Skeletal muscle tissue (tissue), 4 donors: ENCODE results near the gene MDK. TPM values are rescaled to one million over a fixed set of nuclear protein-coding genes. Genes with fewer than 3 reads are reported as not detected.
"Not testable (repeated sequence)": the region's sequence is repeated elsewhere in the genome, so short reads cannot be mapped to it uniquely, and the experiment has no call there.

Source experiments
- H3K27ac ChIP-seq: one replicate; pipeline ENCODE4 v1.7.0; 2013; ENCODE audit warnings: mild to moderate bottlenecking, low read depth, low read length, inconsistent platforms
- H3K27me3 ChIP-seq, 3 donors: one replicate each; pipeline ENCODE4 v1.7.0; 2013; ENCODE audit warnings: low read length in 3 of 3; ENCODE audit not compliant: control insufficient read depth in 3 of 3, insufficient read depth in 3 of 3
- H3K36me3 ChIP-seq, 3 donors: one replicate each; pipeline ENCODE4 v1.7.0; 2013; ENCODE audit warnings: low read length in 3 of 3; ENCODE audit not compliant: control insufficient read depth in 3 of 3, insufficient read depth in 3 of 3
- H3K4me1 ChIP-seq, 3 donors: one replicate each; pipeline ENCODE4 v1.7.0; 2013; ENCODE audit warnings: low read length in 3 of 3, mild to moderate bottlenecking in 3 of 3; ENCODE audit not compliant: control insufficient read depth in 3 of 3, insufficient read depth in 3 of 3
- H3K4me3 ChIP-seq, 3 donors: one replicate each; pipeline ENCODE4 v1.7.0; 2013; ENCODE audit warnings: low read length in 3 of 3
- H3K9ac ChIP-seq, 3 donors: one replicate each; pipeline ENCODE4 v1.7.0; 2013; ENCODE audit warnings: low read length in 3 of 3, mild to moderate bottlenecking in 3 of 3, moderate library complexity in 2 of 3, low read depth in 1 of 3
- H3K9me3 ChIP-seq, 3 donors: one replicate each; pipeline ENCODE4 v1.7.0; 2013; ENCODE audit warnings: low read length in 3 of 3; ENCODE audit not compliant: control insufficient read depth in 3 of 3
- total RNA-seq: library from RNA; depleted of rRNA; stranded (reverse); fragments of >200 nt; gene quantifications from one replicate; pipeline ENCODE4 v1.2.3, GENCODE V29; 2014
- donor health status: Osteomylitis.

MDK gene
- total RNA-seq, 1 donor from 2014 or later, result 28.2 TPM

- H3K4me3 ChIP-seq, result peak overlapping the region in 2 of 3 donors; percentile 38 to 77
- H3K4me1 ChIP-seq, result peaks cover 56 to 71% (median 70%) of the 10 kb centered on the region in 3 donors
- peak overlapping the region; percentile 98 for H3K27ac ChIP-seq
Observed at GRCh38 chr11:46364791-46365190, 16.7 kb upstream of the MDK start.

GRCh38 chr11:46366260-46366659 lies 15.2 kb upstream of the MDK start:
- no peaks in the 10 kb centered on the region for H3K27me3 ChIP-seq
- no peak overlapping the region for H3K4me3 ChIP-seq
- peaks cover 30 to 55% (median 35%) of the 10 kb centered on the region in 3 donors for H3K36me3 ChIP-seq
- no peak overlapping the region for H3K27ac ChIP-seq
- peak overlapping the region in 2 of 3 donors; percentile 96 to 100 for H3K9ac ChIP-seq
- peaks cover 49 to 63% (median 62%) of the 10 kb centered on the region in 3 donors for H3K4me1 ChIP-seq
- no peaks in the 10 kb centered on the region for H3K9me3 ChIP-seq

More at GRCh38 chr11:46364791-46365190, 16.7 kb upstream of the MDK start:
- H3K27me3 ChIP-seq, result no peaks in the 10 kb centered on the region
- no peaks in the 10 kb centered on the region for H3K9me3 ChIP-seq
- peak overlapping the region; percentile 96 to 100 (median 98) for H3K9ac ChIP-seq
- peaks cover 18 to 44% (median 24%) of the 10 kb centered on the region in 3 donors for H3K36me3 ChIP-seq

- H3K4me3 ChIP-seq, result no peak overlapping the region
- peaks cover 34 to 59% (median 39%) of the 10 kb centered on the region in 3 donors for H3K36me3 ChIP-seq
- no peak overlapping the region for H3K27ac ChIP-seq
- H3K9ac ChIP-seq, result peak overlapping the region in 2 of 3 donors; percentile 19 to 100
- H3K4me1 ChIP-seq, result peaks cover 49 to 60% (median 58%) of the 10 kb centered on the region in 3 donors
- H3K9me3 ChIP-seq, result no peaks in the 10 kb centered on the region
- no peaks in the 10 kb centered on the region for H3K27me3 ChIP-seq
Observed at GRCh38 chr11:46366661-46367161, 14.8 kb upstream of the MDK start.

- H3K27me3 ChIP-seq, result no peaks in the 10 kb centered on the region
- H3K9me3 ChIP-seq, result no peaks in the 10 kb centered on the region
- H3K4me3 ChIP-seq, result no peak overlapping the region
- H3K27ac ChIP-seq, result no peak overlapping the region
- peak overlapping the region in 2 of 3 donors; percentile 19 to 66 for H3K9ac ChIP-seq
- H3K36me3 ChIP-seq, result peaks cover 41 to 59% (median 46%) of the 10 kb centered on the region in 3 donors
- peaks cover 42 to 54% (median 51%) of the 10 kb centered on the region in 3 donors for H3K4me1 ChIP-seq
Observed at GRCh38 chr11:46367244-46367915, 14.1 kb upstream of the MDK start.

DNA sequence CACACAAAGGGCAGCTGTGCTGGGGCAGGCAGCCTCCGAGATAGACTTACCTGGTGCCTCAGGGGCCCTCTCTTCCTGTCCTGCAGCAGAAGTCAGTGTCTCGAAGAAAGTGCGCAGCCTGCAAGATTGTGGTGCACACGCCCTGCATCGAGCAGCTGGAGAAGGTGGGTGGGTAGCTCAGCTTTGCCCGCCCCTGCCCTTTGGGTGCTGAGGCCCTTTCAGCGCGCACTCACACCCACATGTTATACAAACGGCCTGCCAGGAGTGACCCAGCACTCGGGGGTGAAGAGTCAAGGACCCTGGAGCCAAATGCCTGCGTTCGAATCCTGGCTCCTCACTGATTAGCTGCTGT lies 13.6 kb upstream of the MDK start:
- Histone ChIP-seq H3K4me3 (no peak overlapping the region), H3K4me1 (peaks cover 37 to 48% (median 46%) of the 10 kb centered on the region in 3 donors), H3K27ac (no peak overlapping the region)

GRCh38 chr11:46369458-46370152 lies 11.9 kb upstream of the MDK start:
- H3K4me1 ChIP-seq, result peaks cover 20 to 31% (median 29%) of the 10 kb centered on the region in 3 donors
- peaks cover 56 to 64% (median 59%) of the 10 kb centered on the region in 3 donors for H3K36me3 ChIP-seq
- no peak overlapping the region for H3K4me3 ChIP-seq
- no peaks in the 10 kb centered on the region for H3K9me3 ChIP-seq
- H3K27ac ChIP-seq, result no peak overlapping the region
- no peaks in the 10 kb centered on the region for H3K27me3 ChIP-seq
- peak overlapping the region in 1 of 3 donors; percentile 25 for H3K9ac ChIP-seq

More for the DNA sequence above, 13.6 kb upstream of the MDK start:
- no peaks in the 10 kb centered on the region for H3K9me3 ChIP-seq
- peaks cover 46 to 59% (median 49%) of the 10 kb centered on the region in 3 donors for H3K36me3 ChIP-seq
- H3K9ac ChIP-seq, result no peak overlapping the region
- no peaks in the 10 kb centered on the region for H3K27me3 ChIP-seq

DNA sequence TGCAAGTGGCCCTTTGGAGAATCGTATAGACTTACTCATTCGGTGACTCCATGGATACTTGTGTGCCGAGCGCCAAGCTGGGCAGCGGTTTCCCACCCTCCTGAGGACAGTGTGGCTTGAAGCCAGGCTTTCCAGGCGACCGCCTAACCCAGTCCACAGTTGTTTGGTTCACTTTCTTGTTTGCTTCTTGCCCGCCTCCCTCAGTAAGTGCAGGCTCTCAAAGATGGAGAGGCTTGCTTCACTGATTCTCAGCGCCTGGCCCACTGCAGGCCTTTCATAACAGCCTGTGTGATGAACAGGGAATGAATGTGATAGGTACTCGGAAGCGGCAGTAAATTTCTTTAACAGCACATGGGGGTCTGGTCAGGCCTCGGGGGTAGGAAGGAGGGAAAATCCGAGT lies 11.2 kb upstream of the MDK start:
- peaks cover 60 to 69% (median 65%) of the 10 kb centered on the region in 3 donors for H3K36me3 ChIP-seq
- H3K27ac ChIP-seq, result no peak overlapping the region
- peaks cover 14 to 25% (median 22%) of the 10 kb centered on the region in 3 donors for H3K4me1 ChIP-seq
- H3K4me3 ChIP-seq, result no peak overlapping the region
- H3K27me3 ChIP-seq, result no peaks in the 10 kb centered on the region
- H3K9ac ChIP-seq, result no peak overlapping the region
- H3K9me3 ChIP-seq, result no peaks in the 10 kb centered on the region

GRCh38 chr11:46371262-46371661 lies 10.2 kb upstream of the MDK start:
- H3K4me3 ChIP-seq, H3K9me3 ChIP-seq, H3K27me3 ChIP-seq, H3K9ac ChIP-seq, H3K27ac ChIP-seq: not testable (repeated sequence)
- peaks cover 69 to 79% (median 75%) of the 10 kb centered on the region in 3 donors for H3K36me3 ChIP-seq
- peaks cover 6 to 15% (median 14%) of the 10 kb centered on the region in 3 donors for H3K4me1 ChIP-seq

GRCh38 chr11:46372086-46372485 lies 9.4 kb upstream of the MDK start:
- no peak overlapping the region for H3K4me3 ChIP-seq
- peaks cover 3 to 7% (median 6%) of the 10 kb centered on the region in 3 donors for H3K4me1 ChIP-seq
- H3K9ac ChIP-seq, result no peak overlapping the region
- peaks cover 75 to 83% (median 81%) of the 10 kb centered on the region in 3 donors for H3K36me3 ChIP-seq
- H3K27ac ChIP-seq, result no peak overlapping the region
- H3K9me3 ChIP-seq, result no peaks in the 10 kb centered on the region
- H3K27me3 ChIP-seq, result no peaks in the 10 kb centered on the region

- H3K4me1 ChIP-seq, H3K9me3 ChIP-seq, H3K4me3 ChIP-seq, H3K9ac ChIP-seq, H3K27me3 ChIP-seq, H3K27ac ChIP-seq: not testable (repeated sequence)
- H3K36me3 ChIP-seq, result peaks cover 79 to 86% (median 85%) of the 10 kb centered on the region in 3 donors
Observed at GRCh38 chr11:46372501-46372900, 9.0 kb upstream of the MDK start.
